ENCODE measurements around the gene CPLX3.
A peak's percentile ranks its signal among the peaks of the same experiment; 100 is the strongest.

CPLX3 gene

DNA sequence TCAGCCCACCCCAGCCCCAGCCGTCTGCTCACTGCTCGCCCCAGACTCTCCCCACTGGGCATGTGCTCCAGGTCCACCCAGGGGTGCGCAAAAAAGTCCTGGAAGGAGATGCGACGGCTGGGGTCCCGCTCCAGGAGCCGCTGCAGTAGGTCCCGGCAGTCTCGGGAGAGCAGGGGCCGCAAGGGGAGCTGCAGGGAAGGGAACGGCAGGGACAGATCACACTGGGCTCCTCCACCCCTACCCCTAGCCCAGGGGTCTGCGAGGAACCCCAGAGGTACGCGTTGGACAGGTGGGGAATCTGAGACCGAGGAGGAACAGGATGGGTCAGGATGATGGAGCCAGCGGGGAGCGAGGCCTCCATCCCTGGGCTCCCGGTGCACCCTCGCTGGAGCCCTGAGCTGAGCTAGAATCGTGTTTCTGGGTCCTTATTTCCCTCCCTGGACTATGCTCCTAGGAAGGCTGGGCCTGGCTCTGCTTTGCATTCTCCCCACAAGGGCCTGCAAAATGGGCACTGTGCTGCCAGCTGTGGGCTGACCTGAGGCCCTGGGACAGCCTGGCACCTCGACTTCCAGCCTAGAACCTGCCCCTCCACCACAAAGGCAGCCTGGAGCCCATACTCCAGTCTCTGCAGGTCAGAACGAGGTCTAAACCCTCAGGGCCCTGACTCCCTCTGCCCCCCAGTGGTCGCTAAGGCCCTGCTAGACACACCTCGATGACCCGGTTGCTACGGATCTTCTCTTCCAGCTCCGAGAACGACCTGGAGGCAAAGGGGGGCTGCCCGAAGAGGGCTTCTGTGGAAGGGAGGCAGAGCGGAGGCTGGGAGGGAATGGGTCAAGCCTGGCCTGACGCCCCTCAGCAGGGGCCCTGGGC, 13.3 kb downstream of the CPLX3 start:
- TF ChIP-seq, protein P1, sequence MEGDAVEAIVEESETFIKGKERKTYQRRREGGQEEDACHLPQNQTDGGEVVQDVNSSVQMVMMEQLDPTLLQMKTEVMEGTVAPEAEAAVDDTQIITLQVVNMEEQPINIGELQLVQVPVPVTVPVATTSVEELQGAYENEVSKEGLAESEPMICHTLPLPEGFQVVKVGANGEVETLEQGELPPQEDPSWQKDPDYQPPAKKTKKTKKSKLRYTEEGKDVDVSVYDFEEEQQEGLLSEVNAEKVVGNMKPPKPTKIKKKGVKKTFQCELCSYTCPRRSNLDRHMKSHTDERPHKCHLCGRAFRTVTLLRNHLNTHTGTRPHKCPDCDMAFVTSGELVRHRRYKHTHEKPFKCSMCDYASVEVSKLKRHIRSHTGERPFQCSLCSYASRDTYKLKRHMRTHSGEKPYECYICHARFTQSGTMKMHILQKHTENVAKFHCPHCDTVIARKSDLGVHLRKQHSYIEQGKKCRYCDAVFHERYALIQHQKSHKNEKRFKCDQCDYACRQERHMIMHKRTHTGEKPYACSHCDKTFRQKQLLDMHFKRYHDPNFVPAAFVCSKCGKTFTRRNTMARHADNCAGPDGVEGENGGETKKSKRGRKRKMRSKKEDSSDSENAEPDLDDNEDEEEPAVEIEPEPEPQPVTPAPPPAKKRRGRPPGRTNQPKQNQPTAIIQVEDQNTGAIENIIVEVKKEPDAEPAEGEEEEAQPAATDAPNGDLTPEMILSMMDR (IDR thresholded peaks at IDR 0.05; ENCODE audit: insufficient read depth, low read depth, low read length, missing control alignments), result no peak
- DNase-seq (ENCODE audit: low read depth), result no peak
- H3K4me3 ChIP-seq (ENCODE audit: low read length), result no peak overlapping the region

DNA sequence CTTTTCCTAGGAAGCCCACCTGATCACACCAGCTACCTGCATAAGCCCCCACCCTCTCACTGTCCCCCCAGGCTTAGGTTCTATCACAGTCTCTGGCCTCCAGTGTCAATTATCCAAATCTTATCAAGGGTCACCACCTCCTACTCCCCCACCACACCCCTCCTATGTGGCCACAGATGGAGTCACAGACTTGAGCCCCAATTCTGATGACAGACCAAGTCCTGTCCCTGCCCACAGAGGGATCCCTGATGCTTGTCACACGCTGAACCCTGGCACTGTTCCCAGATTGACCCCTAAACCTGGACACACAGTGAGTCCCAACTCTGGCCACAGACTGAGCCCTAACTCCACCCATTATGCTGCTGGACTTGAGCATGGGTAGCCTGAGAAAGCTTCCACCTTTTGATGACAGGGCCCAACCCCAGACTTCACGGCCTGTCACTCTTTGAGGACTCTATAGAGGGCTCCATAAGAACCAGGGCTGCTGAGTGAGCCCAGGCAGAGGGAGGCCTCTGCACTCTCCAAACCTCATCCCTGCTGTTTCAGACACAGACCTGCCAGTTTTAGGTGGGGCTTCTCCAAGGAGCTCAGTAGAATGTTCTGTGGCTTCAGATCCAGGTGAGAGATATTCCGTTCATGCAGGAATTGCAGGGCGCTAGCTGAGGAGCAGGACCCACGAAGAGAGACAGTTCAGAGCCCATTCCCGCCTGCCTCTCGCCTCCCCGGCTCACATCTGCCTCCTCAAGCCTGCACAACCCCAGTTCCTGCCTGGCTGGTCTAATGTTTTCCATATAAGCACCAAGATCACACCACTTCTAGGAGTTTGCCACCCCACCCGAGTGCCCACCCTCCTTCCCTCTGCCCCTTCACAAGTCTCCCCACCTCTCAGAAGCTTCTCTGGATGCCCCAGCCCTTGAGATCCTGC, 14.7 kb downstream of the CPLX3 start:
- no peak for DNase-seq (ENCODE audit: low read depth)
- TF ChIP-seq, protein P1 (IDR thresholded peaks at IDR 0.05; ENCODE audit: insufficient read depth, low read depth, low read length, missing control alignments), result no peak
- no peak overlapping the region for H3K4me3 ChIP-seq (ENCODE audit: low read length)

DNA sequence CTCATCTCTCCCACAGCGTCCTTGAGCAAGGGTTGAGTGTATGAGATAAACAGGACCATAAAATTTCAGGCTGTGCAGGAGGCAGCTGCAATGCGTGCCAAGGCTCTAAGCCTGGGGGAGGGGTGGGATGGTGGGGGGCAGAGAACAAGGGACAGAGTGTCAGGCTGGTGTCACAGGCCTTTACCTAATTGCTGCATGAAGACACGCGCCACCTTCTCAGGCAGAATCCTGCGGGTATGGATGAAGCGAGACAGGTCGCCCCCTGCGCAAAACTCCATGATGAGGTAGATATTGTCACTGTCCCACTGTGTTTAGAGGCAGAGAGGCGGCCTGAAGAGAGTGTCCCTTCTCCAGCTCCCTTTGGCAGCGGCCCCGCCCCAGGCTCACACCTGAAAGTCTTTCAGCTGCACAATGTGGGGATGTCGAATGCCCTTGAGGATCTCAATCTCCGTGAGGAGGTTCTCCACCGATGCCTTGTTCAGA, 15.5 kb downstream of the CPLX3 start:
- TF ChIP-seq, protein P1 (IDR thresholded peaks at IDR 0.05; ENCODE audit: insufficient read depth, low read depth, low read length, missing control alignments), result no peak

DNA sequence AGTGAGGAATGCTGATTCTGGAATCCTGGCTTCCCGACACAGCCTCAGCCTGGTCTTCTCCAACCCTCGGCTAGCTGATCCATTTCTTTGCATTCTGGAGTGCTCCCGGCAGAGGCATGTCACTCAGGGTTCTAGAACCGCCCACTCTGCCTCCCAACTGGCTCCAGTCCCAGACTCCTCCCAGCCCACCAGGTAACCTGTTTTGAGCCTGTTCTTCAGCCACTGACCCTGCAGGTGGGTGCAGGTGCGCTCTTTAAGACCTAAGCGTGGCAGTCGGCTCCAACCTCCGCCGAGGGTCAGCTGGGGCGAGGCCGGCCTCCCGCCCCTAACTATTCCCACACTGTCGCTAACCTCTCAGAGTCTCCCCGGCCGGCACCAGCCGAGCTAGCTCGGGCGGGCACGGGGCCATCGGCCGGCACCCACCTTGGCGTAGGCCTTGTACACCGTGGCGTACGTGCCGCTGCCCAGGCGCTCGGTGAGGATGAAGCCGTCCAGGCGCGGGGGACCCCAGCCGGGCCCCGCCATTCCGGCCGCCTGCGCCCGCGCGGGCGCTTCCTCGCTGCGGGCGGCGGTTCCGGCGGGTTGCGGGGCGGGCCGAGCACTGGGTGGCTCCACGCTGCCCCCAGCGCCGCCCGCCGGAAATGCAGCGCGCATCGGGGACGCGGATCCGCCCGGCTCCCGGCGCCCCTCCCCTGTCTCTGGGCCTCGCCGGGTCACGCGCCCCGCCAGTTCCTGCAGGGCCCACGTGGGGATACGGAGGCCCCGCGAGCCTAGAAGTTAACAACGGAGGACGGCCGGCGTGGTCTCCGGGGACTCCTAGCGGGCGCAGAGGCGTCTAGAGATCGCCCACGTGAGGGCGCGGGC, 16.4 kb downstream of the CPLX3 start, which contains the start of gene ULK3:
ULK3 (minus strand) TSS at position 576 of the 864 bp plus-strand sequence; CDS start at position 525, 51 bp downstream.
- H3K4me3 ChIP-seq (ENCODE audit: low read length), result peak within 1 kb of the TSS; percentile 81
- TF ChIP-seq, protein P1 (IDR thresholded peaks at IDR 0.05; ENCODE audit: insufficient read depth, low read depth, low read length, missing control alignments), result peak; percentile 22
- peak; percentile 90 for DNase-seq (ENCODE audit: low read depth)

More for the DNA sequence above, 15.5 kb downstream of the CPLX3 start:
- no peak for DNase-seq (ENCODE audit: low read depth)
- peak overlapping the region; percentile 81 for H3K4me3 ChIP-seq (ENCODE audit: low read length)

DNA sequence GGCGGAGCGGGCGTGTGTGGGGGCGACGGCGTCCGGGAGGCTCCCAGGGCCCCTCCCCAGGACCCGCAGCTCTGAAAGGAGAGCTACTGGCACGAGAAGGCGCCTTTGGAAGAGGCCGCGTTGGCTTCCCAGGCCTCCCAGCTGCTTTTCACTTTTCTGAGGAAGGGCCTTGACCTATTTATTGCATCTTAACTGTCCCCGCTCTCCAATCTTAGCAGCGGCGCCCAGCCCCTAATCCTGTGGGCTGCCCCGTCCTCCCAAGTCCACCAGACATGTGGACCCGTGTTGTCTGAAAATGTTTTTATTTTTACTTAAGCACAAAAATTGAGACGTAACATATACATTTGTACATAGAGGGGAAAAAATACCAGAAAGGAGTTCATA, 17.0 kb downstream of the CPLX3 start:
- no peak for DNase-seq (ENCODE audit: low read depth)
- peak overlapping the region; percentile 30 for H3K4me3 ChIP-seq (ENCODE audit: low read length)
- TF ChIP-seq, protein P1 (IDR thresholded peaks at IDR 0.05; ENCODE audit: insufficient read depth, low read depth, low read length, missing control alignments), result no peak

DNA sequence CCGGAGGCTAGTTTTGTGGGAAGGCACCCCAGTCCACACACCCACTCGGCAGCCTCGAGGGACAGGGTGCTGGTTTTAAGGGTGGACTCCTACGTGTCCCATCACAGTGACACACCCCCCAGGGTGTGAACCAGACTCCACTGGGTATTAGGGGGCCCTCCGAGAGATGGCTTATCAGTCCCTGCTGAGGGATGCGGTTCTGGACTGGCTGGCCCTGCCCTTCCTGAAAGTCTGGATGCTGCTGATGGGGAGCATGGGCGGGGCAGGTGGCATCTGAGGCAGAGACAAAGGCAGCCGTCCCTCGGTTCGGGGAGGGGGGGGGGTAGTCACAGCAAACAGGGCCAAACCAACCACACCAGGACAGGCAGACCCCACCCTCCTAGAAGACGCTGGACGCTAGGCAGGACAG, 17.5 kb downstream of the CPLX3 start:
- DNase-seq (ENCODE audit: low read depth), result no peak
- H3K4me3 ChIP-seq (ENCODE audit: low read length), result no peak overlapping the region
- TF ChIP-seq, protein P1 (IDR thresholded peaks at IDR 0.05; ENCODE audit: insufficient read depth, low read depth, low read length, missing control alignments), result no peak

Data from epithelial cell of esophagus (primary cell).